WTC11 (cell line): Measurements from ENCODE around the gene FA2H. TPM values are rescaled to one million over a fixed set of nuclear protein-coding genes. Genes with fewer than 3 reads are reported as not detected.

ENCODE experiments used
- ATAC-seq: fragments of 200-7000 bp; cut with Tn5 transposase; 2 replicates; pipeline ENCODE4 v1.10.0; 2021; ENCODE audit warnings: mild to moderate bottlenecking, moderate library complexity
- CTCF ChIA-PET: fragments of 300-600 bp; sonication (Branson Sonifier 250); formaldehyde crosslinking; loops from one replicate; lab custom pipeline; 2021; ENCODE audit warnings: antibody characterized with exemption; lab: Charles Lee
- POLR2A ChIA-PET: fragments of 350-600 bp; sonication (Branson Sonifier 250); formaldehyde crosslinking; loops from one replicate; lab custom pipeline; 2021; ENCODE audit warnings: antibody characterized with exemption; lab: Charles Lee
- DNase-seq: peaks from one replicate; pipeline ENCODE4 v3.0.0; 2021; ENCODE audit warnings: low spot score
- H3K27ac Mint-ChIP-seq: 2 replicates; pipeline ENCODE4 v1.8.0; 2021; ENCODE audit warnings: mixed read lengths
- H3K27me3 Mint-ChIP-seq: 2 replicates; pipeline ENCODE4 v1.8.0; 2021; ENCODE audit warnings: low read depth, mild to moderate bottlenecking, moderate library complexity, mixed read lengths
- H3K36me3 Mint-ChIP-seq: 2 replicates; pipeline ENCODE4 v1.8.0; 2021; ENCODE audit warnings: mixed read lengths
- H3K4me1 Mint-ChIP-seq: 2 replicates; pipeline ENCODE4 v1.8.0; 2022; ENCODE audit warnings: mixed read lengths
- H3K4me3 Mint-ChIP-seq: 2 replicates; pipeline ENCODE4 v1.8.0; 2021; ENCODE audit warnings: mild to moderate bottlenecking, moderate library complexity, mixed read lengths
- H3K9me3 Mint-ChIP-seq: 2 replicates; pipeline ENCODE4 v1.8.0; 2021; ENCODE audit warnings: mixed read lengths
- CREM ChIP-seq: sonication (generic); formaldehyde crosslinking; IDR thresholded peaks from 2 replicates; pipeline ENCODE4 v1.8.1; 2022; ENCODE audit warnings: mild to moderate bottlenecking, missing genetic modification reagents, moderate library complexity
- EMX1 ChIP-seq: fragments of 250-450 bp; sonication (Bioruptor Pico); IDR thresholded peaks from 2 replicates; pipeline ENCODE4 v1.8.0; 2021; ENCODE audit warnings: mild to moderate bottlenecking
- JAZF1 ChIP-seq: fragments of 250-450 bp; sonication (Bioruptor Pico); IDR thresholded peaks from 2 replicates; pipeline ENCODE4 v1.9.0; 2021; ENCODE audit warnings: moderate library complexity, mild to moderate bottlenecking, inconsistent platforms
- NFATC4 ChIP-seq: fragments of 250-450 bp; sonication (Bioruptor Pico); IDR thresholded peaks from 2 replicates; pipeline ENCODE4 v1.9.0; 2021; ENCODE audit warnings: mild to moderate bottlenecking
- NFYB ChIP-seq: sonication (generic); formaldehyde crosslinking; conservative IDR thresholded peaks from 2 replicates; pipeline ENCODE4 v1.8.0; 2022; ENCODE audit warnings: low read depth, missing genetic modification reagents
- NR2C2 ChIP-seq: sonication (generic); formaldehyde crosslinking; IDR thresholded peaks from 2 replicates; pipeline ENCODE4 v1.8.0; 2022; ENCODE audit warnings: mild to moderate bottlenecking, missing genetic modification reagents
- RELA ChIP-seq: sonication (generic); formaldehyde crosslinking; IDR thresholded peaks from 2 replicates; pipeline ENCODE4 v1.8.1; 2022; ENCODE audit warnings: missing genetic modification reagents, mild to moderate bottlenecking, borderline replicate concordance
- SMAD4 ChIP-seq: sonication (generic); formaldehyde crosslinking; IDR thresholded peaks from 2 replicates; pipeline ENCODE4 v1.8.0; 2022; ENCODE audit warnings: mild to moderate bottlenecking, missing genetic modification reagents
- TCF7 ChIP-seq: sonication (generic); formaldehyde crosslinking; IDR thresholded peaks from 2 replicates; pipeline ENCODE4 v1.8.0; 2022; ENCODE audit warnings: mild to moderate bottlenecking, low read depth, missing genetic modification reagents, moderate library complexity
- ZNF121 ChIP-seq: sonication (generic); formaldehyde crosslinking; IDR thresholded peaks from 2 replicates; pipeline ENCODE4 v1.8.0; 2023; ENCODE audit warnings: missing genetic modification reagents
- ZNF317 ChIP-seq: sonication (generic); formaldehyde crosslinking; IDR thresholded peaks from 2 replicates; pipeline ENCODE4 v1.8.1; 2023; ENCODE audit warnings: low read depth, mild to moderate bottlenecking, moderate library complexity, missing genetic modification reagents, borderline replicate concordance
- total RNA-seq: library from RNA; stranded (reverse); gene quantifications from 3 replicates; pipeline ENCODE4 v1.2.3, GENCODE V29; 2021
- TF ChIP-seq, protein P1 (sequence below): sonication (generic); formaldehyde crosslinking; IDR thresholded peaks from 2 replicates; pipeline ENCODE4 v1.8.1; 2023; ENCODE audit warnings: mild to moderate bottlenecking, missing genetic modification reagents, borderline replicate concordance
- TF ChIP-seq, protein P2 (sequence below): sonication (generic); formaldehyde crosslinking; IDR thresholded peaks from 2 replicates; pipeline ENCODE4 v1.8.1; 2023; ENCODE audit warnings: mild to moderate bottlenecking, missing genetic modification reagents, moderate library complexity
- TF ChIP-seq, protein P3 (sequence below): sonication (generic); formaldehyde crosslinking; IDR thresholded peaks from 2 replicates; pipeline ENCODE4 v1.8.1; 2022; ENCODE audit warnings: low read depth, mild to moderate bottlenecking, moderate library complexity, missing genetic modification reagents, borderline replicate concordance
- TF ChIP-seq, protein P4 (sequence below): fragments of 200-600 bp; IDR thresholded peaks from 2 replicates; pipeline ENCODE4 v1.8.0; 2022; ENCODE audit warnings: antibody characterized with exemption
- TF ChIP-seq, protein P5 (sequence below): sonication (generic); formaldehyde crosslinking; IDR thresholded peaks from 2 replicates; pipeline ENCODE4 v1.8.0; 2022; ENCODE audit warnings: mild to moderate bottlenecking, missing genetic modification reagents
- TF ChIP-seq, protein P6 (sequence below): sonication (generic); formaldehyde crosslinking; IDR thresholded peaks from 2 replicates; pipeline ENCODE4 v1.8.0; 2022; ENCODE audit warnings: mild to moderate bottlenecking, missing genetic modification reagents
- TF ChIP-seq, protein P7 (sequence below): sonication (generic); formaldehyde crosslinking; conservative IDR thresholded peaks from 2 replicates; pipeline ENCODE4 v1.8.1; 2022; ENCODE audit warnings: mild to moderate bottlenecking, missing genetic modification reagents
- TF ChIP-seq, protein P8 (sequence below): fragments of 250-450 bp; sonication (Bioruptor Pico); IDR thresholded peaks from 2 replicates; pipeline ENCODE4 v1.9.0; 2021; ENCODE audit warnings: mild to moderate bottlenecking, borderline replicate concordance
- TF ChIP-seq, protein P9 (sequence below): sonication (generic); formaldehyde crosslinking; IDR thresholded peaks from 2 replicates; pipeline ENCODE4 v1.8.1; 2023; ENCODE audit warnings: mild to moderate bottlenecking, missing genetic modification reagents, moderate library complexity

FA2H gene
- total RNA-seq, 1 experiment from 2014 or later = 10.9 TPM

DNA sequence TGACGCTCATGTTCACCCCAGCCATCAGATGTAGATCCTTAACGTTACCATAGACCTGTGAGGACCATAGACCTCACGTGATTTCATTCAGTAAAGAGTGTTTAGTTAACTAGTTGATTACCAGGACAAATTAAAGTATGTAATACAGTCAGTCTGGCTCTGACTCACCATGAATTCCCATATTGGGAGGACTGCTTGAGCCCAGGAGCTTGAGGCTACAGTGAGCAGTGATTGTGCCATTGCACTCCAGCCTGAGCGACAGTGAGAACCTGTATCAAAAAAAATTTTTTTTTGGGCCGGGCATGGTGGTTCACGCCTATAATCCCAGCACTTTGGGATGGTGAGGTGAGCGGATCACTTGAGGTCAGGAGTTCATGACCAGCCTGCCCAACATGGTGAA lies 13.5 kb upstream of the FA2H start:
- no peak for ATAC-seq
- peaks cover 8% of the 10 kb centered on the region for H3K4me1 Mint-ChIP-seq
- peaks cover 7% of the 10 kb centered on the region for H3K36me3 Mint-ChIP-seq
- H3K9me3 Mint-ChIP-seq = peaks cover 22% of the 10 kb centered on the region
- TF ChIP-seq ZNF317 (CRISPR knock-in tag) (no peak), SMAD4 (no peak), NFATC4 (CRISPR knock-in tag) (no peak), TCF7 (no peak), EMX1 (CRISPR knock-in tag) (no peak), ZNF121 (CRISPR knock-in tag) (no peak), JAZF1 (CRISPR knock-in tag) (no peak), RELA (CRISPR knock-in tag) (no peak)
- TF ChIP-seq, protein P1, sequence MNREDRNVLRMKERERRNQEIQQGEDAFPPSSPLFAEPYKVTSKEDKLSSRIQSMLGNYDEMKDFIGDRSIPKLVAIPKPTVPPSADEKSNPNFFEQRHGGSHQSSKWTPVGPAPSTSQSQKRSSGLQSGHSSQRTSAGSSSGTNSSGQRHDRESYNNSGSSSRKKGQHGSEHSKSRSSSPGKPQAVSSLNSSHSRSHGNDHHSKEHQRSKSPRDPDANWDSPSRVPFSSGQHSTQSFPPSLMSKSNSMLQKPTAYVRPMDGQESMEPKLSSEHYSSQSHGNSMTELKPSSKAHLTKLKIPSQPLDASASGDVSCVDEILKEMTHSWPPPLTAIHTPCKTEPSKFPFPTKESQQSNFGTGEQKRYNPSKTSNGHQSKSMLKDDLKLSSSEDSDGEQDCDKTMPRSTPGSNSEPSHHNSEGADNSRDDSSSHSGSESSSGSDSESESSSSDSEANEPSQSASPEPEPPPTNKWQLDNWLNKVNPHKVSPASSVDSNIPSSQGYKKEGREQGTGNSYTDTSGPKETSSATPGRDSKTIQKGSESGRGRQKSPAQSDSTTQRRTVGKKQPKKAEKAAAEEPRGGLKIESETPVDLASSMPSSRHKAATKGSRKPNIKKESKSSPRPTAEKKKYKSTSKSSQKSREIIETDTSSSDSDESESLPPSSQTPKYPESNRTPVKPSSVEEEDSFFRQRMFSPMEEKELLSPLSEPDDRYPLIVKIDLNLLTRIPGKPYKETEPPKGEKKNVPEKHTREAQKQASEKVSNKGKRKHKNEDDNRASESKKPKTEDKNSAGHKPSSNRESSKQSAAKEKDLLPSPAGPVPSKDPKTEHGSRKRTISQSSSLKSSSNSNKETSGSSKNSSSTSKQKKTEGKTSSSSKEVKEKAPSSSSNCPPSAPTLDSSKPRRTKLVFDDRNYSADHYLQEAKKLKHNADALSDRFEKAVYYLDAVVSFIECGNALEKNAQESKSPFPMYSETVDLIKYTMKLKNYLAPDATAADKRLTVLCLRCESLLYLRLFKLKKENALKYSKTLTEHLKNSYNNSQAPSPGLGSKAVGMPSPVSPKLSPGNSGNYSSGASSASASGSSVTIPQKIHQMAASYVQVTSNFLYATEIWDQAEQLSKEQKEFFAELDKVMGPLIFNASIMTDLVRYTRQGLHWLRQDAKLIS = no peak
- TF ChIP-seq, protein P2, sequence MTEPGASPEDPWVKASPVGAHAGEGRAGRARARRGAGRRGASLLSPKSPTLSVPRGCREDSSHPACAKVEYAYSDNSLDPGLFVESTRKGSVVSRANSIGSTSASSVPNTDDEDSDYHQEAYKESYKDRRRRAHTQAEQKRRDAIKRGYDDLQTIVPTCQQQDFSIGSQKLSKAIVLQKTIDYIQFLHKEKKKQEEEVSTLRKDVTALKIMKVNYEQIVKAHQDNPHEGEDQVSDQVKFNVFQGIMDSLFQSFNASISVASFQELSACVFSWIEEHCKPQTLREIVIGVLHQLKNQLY (CRISPR knock-in tag) = no peak
- TF ChIP-seq, protein P3, sequence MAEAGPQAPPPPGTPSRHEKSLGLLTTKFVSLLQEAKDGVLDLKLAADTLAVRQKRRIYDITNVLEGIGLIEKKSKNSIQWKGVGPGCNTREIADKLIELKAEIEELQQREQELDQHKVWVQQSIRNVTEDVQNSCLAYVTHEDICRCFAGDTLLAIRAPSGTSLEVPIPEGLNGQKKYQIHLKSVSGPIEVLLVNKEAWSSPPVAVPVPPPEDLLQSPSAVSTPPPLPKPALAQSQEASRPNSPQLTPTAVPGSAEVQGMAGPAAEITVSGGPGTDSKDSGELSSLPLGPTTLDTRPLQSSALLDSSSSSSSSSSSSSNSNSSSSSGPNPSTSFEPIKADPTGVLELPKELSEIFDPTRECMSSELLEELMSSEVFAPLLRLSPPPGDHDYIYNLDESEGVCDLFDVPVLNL (CRISPR knock-in tag) = no peak
- TF ChIP-seq, protein P4, sequence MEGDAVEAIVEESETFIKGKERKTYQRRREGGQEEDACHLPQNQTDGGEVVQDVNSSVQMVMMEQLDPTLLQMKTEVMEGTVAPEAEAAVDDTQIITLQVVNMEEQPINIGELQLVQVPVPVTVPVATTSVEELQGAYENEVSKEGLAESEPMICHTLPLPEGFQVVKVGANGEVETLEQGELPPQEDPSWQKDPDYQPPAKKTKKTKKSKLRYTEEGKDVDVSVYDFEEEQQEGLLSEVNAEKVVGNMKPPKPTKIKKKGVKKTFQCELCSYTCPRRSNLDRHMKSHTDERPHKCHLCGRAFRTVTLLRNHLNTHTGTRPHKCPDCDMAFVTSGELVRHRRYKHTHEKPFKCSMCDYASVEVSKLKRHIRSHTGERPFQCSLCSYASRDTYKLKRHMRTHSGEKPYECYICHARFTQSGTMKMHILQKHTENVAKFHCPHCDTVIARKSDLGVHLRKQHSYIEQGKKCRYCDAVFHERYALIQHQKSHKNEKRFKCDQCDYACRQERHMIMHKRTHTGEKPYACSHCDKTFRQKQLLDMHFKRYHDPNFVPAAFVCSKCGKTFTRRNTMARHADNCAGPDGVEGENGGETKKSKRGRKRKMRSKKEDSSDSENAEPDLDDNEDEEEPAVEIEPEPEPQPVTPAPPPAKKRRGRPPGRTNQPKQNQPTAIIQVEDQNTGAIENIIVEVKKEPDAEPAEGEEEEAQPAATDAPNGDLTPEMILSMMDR = no peak
- TF ChIP-seq, protein P5, sequence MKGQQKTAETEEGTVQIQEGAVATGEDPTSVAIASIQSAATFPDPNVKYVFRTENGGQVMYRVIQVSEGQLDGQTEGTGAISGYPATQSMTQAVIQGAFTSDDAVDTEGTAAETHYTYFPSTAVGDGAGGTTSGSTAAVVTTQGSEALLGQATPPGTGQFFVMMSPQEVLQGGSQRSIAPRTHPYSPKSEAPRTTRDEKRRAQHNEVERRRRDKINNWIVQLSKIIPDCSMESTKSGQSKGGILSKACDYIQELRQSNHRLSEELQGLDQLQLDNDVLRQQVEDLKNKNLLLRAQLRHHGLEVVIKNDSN (CRISPR knock-in tag) = no peak
- TF ChIP-seq, protein P6, sequence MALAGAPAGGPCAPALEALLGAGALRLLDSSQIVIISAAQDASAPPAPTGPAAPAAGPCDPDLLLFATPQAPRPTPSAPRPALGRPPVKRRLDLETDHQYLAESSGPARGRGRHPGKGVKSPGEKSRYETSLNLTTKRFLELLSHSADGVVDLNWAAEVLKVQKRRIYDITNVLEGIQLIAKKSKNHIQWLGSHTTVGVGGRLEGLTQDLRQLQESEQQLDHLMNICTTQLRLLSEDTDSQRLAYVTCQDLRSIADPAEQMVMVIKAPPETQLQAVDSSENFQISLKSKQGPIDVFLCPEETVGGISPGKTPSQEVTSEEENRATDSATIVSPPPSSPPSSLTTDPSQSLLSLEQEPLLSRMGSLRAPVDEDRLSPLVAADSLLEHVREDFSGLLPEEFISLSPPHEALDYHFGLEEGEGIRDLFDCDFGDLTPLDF (CRISPR knock-in tag) = no peak
- POLR2A ChIA-PET = no interaction called here
- CTCF ChIA-PET = interaction anchor here (1.0 to 2.3 kb wide), 2 partner anchors 13 to 75 kb away, joined by 4 to 7 read pairs; partner anchors contain the start of gene FA2H
- H3K4me3 Mint-ChIP-seq = no peak overlapping the region
- no peaks in the 10 kb centered on the region for H3K27me3 Mint-ChIP-seq
- DNase-seq = no peak
- no peak overlapping the region for H3K27ac Mint-ChIP-seq

DNA sequence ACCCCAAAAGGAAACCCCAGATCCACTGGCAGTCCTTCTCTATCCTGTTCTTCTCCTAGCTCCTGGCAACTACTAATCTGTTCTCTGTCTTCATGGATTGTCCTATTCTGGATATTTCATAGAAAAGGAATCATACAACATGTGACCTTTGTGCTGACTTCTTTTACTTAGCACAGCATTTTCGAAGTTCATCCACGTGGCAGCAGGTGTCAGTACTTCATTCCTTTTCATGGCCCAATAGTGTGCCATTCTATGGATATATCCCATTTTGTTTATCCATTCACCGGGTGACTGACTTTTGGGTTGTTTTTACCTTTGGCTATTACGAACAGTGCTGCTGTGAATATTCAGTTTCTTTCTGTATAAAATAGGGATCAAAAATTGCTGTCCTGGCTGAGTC lies 10.4 kb upstream of the FA2H start:
- H3K9me3 Mint-ChIP-seq = peaks cover 1% of the 10 kb centered on the region; the same call in 1 of the 2 replicates
- CTCF ChIA-PET = interaction anchor here (0.6 to 1.0 kb wide), 5 partner anchors 76 to 222 kb away, joined by 3 to 4 read pairs (median 3); no protein-coding TSS in a partner anchor
- no peaks in the 10 kb centered on the region for H3K27me3 Mint-ChIP-seq
- no peaks in the 10 kb centered on the region for H3K36me3 Mint-ChIP-seq
- peaks cover 16% of the 10 kb centered on the region for H3K4me1 Mint-ChIP-seq
- ATAC-seq (no peak; the same call in 1 of the 2 replicates), DNase-seq (no peak)
- no peak overlapping the region for H3K27ac Mint-ChIP-seq
- POLR2A ChIA-PET = no interaction called here
- no peak overlapping the region for H3K4me3 Mint-ChIP-seq
- no peak for TF ChIP-seq NFYB (CRISPR knock-in tag)
- TF ChIP-seq, protein P7, sequence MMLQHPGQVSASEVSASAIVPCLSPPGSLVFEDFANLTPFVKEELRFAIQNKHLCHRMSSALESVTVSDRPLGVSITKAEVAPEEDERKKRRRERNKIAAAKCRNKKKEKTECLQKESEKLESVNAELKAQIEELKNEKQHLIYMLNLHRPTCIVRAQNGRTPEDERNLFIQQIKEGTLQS (CRISPR knock-in tag) = no peak
- TF ChIP-seq, protein P8, sequence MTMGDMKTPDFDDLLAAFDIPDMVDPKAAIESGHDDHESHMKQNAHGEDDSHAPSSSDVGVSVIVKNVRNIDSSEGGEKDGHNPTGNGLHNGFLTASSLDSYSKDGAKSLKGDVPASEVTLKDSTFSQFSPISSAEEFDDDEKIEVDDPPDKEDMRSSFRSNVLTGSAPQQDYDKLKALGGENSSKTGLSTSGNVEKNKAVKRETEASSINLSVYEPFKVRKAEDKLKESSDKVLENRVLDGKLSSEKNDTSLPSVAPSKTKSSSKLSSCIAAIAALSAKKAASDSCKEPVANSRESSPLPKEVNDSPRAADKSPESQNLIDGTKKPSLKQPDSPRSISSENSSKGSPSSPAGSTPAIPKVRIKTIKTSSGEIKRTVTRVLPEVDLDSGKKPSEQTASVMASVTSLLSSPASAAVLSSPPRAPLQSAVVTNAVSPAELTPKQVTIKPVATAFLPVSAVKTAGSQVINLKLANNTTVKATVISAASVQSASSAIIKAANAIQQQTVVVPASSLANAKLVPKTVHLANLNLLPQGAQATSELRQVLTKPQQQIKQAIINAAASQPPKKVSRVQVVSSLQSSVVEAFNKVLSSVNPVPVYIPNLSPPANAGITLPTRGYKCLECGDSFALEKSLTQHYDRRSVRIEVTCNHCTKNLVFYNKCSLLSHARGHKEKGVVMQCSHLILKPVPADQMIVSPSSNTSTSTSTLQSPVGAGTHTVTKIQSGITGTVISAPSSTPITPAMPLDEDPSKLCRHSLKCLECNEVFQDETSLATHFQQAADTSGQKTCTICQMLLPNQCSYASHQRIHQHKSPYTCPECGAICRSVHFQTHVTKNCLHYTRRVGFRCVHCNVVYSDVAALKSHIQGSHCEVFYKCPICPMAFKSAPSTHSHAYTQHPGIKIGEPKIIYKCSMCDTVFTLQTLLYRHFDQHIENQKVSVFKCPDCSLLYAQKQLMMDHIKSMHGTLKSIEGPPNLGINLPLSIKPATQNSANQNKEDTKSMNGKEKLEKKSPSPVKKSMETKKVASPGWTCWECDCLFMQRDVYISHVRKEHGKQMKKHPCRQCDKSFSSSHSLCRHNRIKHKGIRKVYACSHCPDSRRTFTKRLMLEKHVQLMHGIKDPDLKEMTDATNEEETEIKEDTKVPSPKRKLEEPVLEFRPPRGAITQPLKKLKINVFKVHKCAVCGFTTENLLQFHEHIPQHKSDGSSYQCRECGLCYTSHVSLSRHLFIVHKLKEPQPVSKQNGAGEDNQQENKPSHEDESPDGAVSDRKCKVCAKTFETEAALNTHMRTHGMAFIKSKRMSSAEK (CRISPR knock-in tag) = no peak
- TF ChIP-seq NR2C2 (CRISPR knock-in tag) = no peak
- TF ChIP-seq, protein P9, sequence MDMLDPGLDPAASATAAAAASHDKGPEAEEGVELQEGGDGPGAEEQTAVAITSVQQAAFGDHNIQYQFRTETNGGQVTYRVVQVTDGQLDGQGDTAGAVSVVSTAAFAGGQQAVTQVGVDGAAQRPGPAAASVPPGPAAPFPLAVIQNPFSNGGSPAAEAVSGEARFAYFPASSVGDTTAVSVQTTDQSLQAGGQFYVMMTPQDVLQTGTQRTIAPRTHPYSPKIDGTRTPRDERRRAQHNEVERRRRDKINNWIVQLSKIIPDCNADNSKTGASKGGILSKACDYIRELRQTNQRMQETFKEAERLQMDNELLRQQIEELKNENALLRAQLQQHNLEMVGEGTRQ (CRISPR knock-in tag) = no peak
- no peak for TF ChIP-seq CREM (CRISPR knock-in tag)
